Mucosa of descending colon (tissue), 3 donors: ENCODE measurements around the gene ENAH. TPM values are rescaled to one million over a fixed set of nuclear protein-coding genes. Genes with fewer than 3 reads are reported as not detected.
"Not testable (repeated sequence)": the region's sequence is repeated elsewhere in the genome, so short reads cannot be mapped to it uniquely, and the experiment has no call there.

Experiments used
- ATAC-seq: fragments of 200-7000 bp; cut with Tn5 transposase; one replicate; pipeline ENCODE4 v1.9.1; 2020; ENCODE audit warnings: mild to moderate bottlenecking, moderate library complexity
- DNase-seq, 3 donors: peaks; one replicate each; pipeline ENCODE4 v3.0.0-alpha.2; 2020
- H3K36me3 ChIP-seq: fragments of 200-600 bp; one replicate; pipeline ENCODE4 v1.8.0; 2021; ENCODE audit warnings: low read depth, mild to moderate bottlenecking
- H3K4me1 ChIP-seq: fragments of 200-600 bp; one replicate; pipeline ENCODE4 v1.8.0; 2021; ENCODE audit warnings: low read depth, mild to moderate bottlenecking
- H3K4me3 ChIP-seq: fragments of 200-600 bp; one replicate; pipeline ENCODE4 v1.8.0; 2021; ENCODE audit warnings: mild to moderate bottlenecking
- H3K9me3 ChIP-seq: fragments of 200-600 bp; one replicate; pipeline ENCODE4 v1.8.0; 2021; ENCODE audit warnings: mild to moderate bottlenecking
- intact Hi-C, 2 donors: fragments of 100-400 bp; cut with DNase I in 1 of 2; cut with micrococcal nuclease in 1 of 2; formaldehyde crosslinking; loops; one replicate each; pipeline versions ENCODE4 v1.11.0 to v1.11.1; 2022; cut with DNase I, micrococcal nuclease
- total RNA-seq, 3 donors: library from RNA; stranded (reverse); fragmentation: NEBNext Ultra II Directional in 2 of 3; extraction: Animal tissue kit (Norgen Biotek cat#: 25700) in 2 of 3; gene quantifications; one replicate each; pipeline versions ENCODE4 v1.2.1 to v1.2.4, GENCODE V29; 2021 to 2023
- TF ChIP-seq, protein P1 (sequence below): fragments of 200-600 bp; IDR thresholded peaks from one replicate; pipeline ENCODE4 v1.8.0; 2022; ENCODE audit warnings: antibody characterized with exemption, mild to moderate bottlenecking
- donor health status: DM: no; HTN: no; CAD: no; lungs with moderate emphysema.
- donor health status: DM: no; HTN: no; CAD: no.
- donor health status: DM: no; HTN: yes; CAD: no.

ENAH gene
- total RNA-seq, 3 donors from 2014 or later = 17.6 to 130 (median 41.3) TPM

DNA sequence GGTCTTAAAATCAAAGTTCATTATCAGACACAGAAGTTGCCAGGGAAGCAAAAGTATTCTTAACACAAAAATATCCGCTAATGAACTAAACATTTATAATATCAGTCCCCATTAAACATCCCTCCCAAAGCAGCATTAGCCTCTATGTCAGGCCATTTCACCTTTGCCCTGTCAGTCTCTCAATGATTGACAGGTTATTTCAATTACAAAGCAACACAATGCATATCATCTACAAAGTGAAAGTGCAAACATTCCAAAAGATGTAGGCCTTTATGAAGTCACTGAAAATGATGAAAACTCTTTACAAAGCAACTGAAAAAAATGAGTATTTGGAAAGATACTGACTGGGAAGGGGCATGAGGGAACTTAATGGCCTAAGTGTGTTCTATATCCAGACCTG, 14.1 kb downstream of the ENAH start:
- H3K36me3 ChIP-seq = no peaks in the 10 kb centered on the region
- intact Hi-C loops = no loop called here
- no peaks in the 10 kb centered on the region for H3K9me3 ChIP-seq
- H3K4me1 ChIP-seq = peaks cover 4% of the 10 kb centered on the region
- DNase-seq (no peak), ATAC-seq (no peak)
- no peak overlapping the region for H3K4me3 ChIP-seq
- TF ChIP-seq, protein P1, sequence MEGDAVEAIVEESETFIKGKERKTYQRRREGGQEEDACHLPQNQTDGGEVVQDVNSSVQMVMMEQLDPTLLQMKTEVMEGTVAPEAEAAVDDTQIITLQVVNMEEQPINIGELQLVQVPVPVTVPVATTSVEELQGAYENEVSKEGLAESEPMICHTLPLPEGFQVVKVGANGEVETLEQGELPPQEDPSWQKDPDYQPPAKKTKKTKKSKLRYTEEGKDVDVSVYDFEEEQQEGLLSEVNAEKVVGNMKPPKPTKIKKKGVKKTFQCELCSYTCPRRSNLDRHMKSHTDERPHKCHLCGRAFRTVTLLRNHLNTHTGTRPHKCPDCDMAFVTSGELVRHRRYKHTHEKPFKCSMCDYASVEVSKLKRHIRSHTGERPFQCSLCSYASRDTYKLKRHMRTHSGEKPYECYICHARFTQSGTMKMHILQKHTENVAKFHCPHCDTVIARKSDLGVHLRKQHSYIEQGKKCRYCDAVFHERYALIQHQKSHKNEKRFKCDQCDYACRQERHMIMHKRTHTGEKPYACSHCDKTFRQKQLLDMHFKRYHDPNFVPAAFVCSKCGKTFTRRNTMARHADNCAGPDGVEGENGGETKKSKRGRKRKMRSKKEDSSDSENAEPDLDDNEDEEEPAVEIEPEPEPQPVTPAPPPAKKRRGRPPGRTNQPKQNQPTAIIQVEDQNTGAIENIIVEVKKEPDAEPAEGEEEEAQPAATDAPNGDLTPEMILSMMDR = no peak

DNA sequence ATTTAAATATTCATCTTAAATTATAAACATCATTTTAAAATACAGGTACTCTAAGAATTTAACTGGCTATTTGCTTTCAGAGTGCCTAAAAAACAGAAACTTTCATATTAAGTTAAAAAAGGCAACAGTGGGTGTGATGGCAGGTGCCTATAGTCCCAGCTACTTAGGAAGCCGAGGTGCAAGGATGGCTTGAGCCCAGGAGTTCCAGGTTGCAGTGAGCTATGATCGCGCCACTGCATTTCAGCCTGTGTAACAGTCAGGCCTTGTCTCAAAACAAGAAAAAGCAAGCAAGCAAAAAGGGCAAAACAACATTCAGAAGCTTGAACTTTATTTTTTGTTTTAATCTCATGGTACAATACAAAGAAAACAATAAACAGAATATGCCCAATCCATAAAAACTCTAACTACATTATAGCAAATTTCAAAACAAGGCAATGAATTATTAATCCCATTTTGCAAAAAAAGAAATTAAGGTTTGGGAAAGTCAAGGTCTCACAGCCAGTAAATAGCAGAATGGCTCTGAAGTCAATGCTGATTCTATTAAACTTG, 15.2 kb downstream of the ENAH start:
- no peaks in the 10 kb centered on the region for H3K9me3 ChIP-seq
- peaks cover 4% of the 10 kb centered on the region for H3K4me1 ChIP-seq
- DNase-seq (no peak), ATAC-seq (no peak)
- intact Hi-C loops = no loop called here
- H3K4me3 ChIP-seq = no peak overlapping the region
- TF ChIP-seq, protein P1 = no peak
- no peaks in the 10 kb centered on the region for H3K36me3 ChIP-seq

DNA sequence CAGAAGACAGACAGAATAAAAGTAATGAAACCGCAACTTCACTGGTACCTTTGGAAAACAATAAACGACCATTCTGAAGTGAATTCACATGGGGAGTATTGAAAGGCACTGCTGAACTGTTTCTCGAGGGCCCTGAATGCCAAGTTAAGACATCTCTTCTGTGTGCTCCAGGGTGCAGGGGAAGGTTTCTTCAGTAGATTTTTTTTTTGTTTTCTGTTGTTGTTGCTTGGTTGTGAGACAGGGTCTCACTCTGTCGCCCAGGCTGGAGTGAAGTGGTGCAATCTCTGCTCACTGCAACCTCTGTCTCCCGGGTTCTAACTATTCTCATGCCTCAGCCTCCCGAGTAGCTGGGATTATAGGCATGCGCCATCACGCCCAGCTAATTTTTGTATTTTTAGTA, 15.9 kb downstream of the ENAH start:
- intact Hi-C loops, DNase-seq, H3K36me3 ChIP-seq, H3K9me3 ChIP-seq, H3K4me1 ChIP-seq, H3K4me3 ChIP-seq, ATAC-seq: not testable (repeated sequence)

DNA sequence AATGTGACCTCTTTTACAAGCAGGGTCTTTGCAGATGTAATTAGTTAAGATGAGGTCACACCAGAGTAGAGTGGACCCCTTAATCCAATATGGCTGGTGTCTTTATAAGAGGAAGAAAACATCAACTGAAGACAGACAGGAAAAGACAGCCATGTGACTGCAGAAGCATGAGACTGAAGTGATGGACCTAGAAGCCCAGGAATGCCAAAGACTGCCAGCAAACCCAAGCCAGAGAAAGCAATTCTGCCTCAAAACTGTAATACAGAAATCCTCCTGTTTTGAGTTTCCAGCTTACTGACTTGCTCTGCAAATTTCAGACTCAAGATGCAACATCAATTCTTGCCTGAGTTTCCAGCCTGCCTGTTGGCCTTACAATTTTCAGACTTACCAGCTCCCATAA, 17.3 kb downstream of the ENAH start:
- intact Hi-C loops = no loop called here
- H3K4me1 ChIP-seq = peaks cover 4% of the 10 kb centered on the region
- H3K9me3 ChIP-seq = no peaks in the 10 kb centered on the region
- no peak overlapping the region for H3K4me3 ChIP-seq
- ATAC-seq = no peak
- H3K36me3 ChIP-seq = no peaks in the 10 kb centered on the region
- TF ChIP-seq, protein P1 = no peak
- DNase-seq = no peak

DNA sequence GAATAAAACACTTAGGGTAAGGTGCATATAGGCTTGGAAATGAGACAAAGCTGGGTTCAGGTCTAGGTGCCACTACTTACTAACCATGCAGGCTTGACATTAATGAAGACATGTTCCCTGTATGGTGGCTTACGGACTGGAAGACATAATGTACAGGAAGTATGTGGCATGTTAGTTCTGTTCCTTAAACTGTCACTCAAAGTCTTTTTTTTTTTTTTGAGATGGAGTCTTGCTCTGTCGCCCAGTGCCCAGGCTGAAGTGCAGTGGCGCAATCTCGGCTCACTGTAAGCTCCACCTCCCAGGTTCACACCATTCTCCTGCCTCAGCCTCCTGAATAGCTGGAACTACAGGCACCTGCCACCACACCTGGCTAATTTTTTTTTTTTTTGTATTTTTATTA, 20.1 kb downstream of the ENAH start:
- ATAC-seq, H3K9me3 ChIP-seq, intact Hi-C loops, H3K4me1 ChIP-seq, DNase-seq, H3K4me3 ChIP-seq, H3K36me3 ChIP-seq: not testable (repeated sequence)

DNA sequence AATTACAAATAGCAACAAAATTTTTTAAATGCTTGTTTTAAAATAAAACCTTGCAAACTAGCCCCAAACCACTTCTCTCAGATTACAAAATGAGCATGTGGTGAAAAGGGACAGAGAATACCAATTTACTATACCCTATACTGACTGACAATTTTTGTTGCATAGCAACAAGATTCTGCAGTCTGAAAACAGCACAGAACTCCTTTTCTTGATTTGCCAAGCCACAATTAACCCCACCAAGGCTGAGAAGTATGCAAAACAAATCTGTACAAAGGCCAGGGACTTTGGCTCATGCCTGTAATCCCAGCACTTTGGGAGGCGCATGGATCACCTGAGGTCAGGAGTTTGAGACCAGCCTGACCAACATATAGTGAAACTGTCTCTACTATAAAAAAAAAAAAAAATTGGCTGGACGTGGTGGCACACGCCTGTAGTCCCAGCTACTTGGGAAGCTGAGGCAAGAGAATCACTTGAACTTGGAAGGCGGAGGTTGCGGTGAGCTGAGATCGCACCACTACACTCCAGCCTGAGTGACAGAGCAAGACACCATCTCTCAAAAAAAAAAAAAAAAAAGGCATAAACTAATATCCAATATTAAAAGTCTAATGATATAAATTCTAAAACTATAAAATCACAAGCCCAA, 21.8 kb downstream of the ENAH start:
- Histone ChIP-seq H3K4me1 (no peaks in the 10 kb centered on the region), H3K4me3 (no peak overlapping the region), H3K9me3 (no peaks in the 10 kb centered on the region), H3K36me3 (no peaks in the 10 kb centered on the region)
- intact Hi-C loops = no loop called here
- peak; percentile 35 for ATAC-seq
- DNase-seq = no peak
- TF ChIP-seq, protein P1 = no peak

DNA sequence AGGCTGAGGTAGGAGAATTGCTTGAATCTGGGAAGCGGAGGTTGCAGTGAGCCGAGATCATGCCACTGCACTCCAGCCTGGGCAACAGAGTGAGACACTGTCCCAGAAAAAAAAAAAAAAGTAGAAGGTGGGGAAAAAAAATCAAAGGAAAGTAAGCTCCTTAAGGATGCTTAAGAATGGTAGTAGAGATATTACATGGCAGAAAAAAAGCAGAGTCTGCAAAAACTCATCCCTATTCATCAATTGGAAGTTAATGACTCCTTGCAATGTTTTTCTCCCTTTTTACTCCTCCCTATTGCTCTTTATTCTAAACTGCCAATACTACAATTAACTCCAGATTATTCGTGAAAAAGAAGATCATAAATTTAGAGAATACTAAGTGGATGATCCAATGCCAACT, 23.4 kb downstream of the ENAH start:
- DNase-seq (no peak), ATAC-seq (no peak)
- Histone ChIP-seq H3K9me3 (no peaks in the 10 kb centered on the region), H3K4me3 (no peak overlapping the region), H3K36me3 (no peaks in the 10 kb centered on the region), H3K4me1 (no peaks in the 10 kb centered on the region)
- intact Hi-C loops = no loop called here
- TF ChIP-seq, protein P1 = no peak

DNA sequence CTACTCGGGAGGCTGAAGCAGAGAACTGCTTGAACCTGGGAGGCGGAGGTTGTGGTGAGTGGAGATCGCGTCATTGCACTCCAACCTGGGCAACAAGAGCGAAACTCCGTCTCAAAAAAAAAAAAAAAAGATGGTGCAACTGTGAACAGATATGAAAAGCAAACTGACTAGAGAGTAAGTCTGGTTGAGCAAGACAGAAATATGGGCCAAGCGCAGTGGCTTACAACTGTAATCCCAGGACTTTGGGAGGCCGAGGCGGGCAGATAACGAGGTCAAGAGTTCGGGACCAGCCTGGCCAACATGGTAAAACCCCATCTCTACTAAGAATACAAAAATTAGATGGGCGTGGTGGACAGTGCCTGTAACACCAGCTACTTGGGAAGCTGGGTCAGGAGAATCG, 24.1 kb downstream of the ENAH start:
- DNase-seq, H3K9me3 ChIP-seq, H3K4me1 ChIP-seq, H3K4me3 ChIP-seq, H3K36me3 ChIP-seq, intact Hi-C loops, ATAC-seq: not testable (repeated sequence)
